CD14-positive monocyte (primary cell): Measurements from ENCODE around the gene SEMA3A. TPM values are rescaled to one million over a fixed set of nuclear protein-coding genes. Genes with fewer than 3 reads are reported as not detected.

Experiments
- DNase-seq, 3 donors: peaks; one replicate each; pipeline ENCODE4 v3.0.0-alpha.2; 2011 to 2022
- H2AFZ ChIP-seq: 2 replicates; pipeline ENCODE4 v1.6.0; 2012; ENCODE audit warnings: mild to moderate bottlenecking, low read depth, low read length, inconsistent platforms; ENCODE audit not compliant: insufficient read depth, poor library complexity, severe bottlenecking
- H3K27ac ChIP-seq, 2 donors: 1 replicate in 1 of 2; 2 replicates in 1 of 2; pipeline ENCODE4 v1.5.1; 2012 to 2013; ENCODE audit warnings: low read length in 2 of 2, control low read depth in 1 of 2, inconsistent platforms in 1 of 2, low read depth in 1 of 2, mild to moderate bottlenecking in 1 of 2
- H3K27me3 ChIP-seq, 2 donors: one replicate each; pipeline versions ENCODE4 v1.6.0 to v1.6.1; 2011 to 2013; ENCODE audit warnings: low read length in 2 of 2; ENCODE audit not compliant: control insufficient read depth in 2 of 2, insufficient read depth in 2 of 2
- H3K36me3 ChIP-seq, 2 donors: replicated peaks in 1 of 2; 1 replicate in 1 of 2; 2 replicates in 1 of 2; pipeline versions ENCODE4 v1.5.1 to v1.6.1; 2012 to 2013; ENCODE audit warnings: low read length in 2 of 2, control low read depth in 1 of 2, inconsistent platforms in 1 of 2, mild to moderate bottlenecking in 1 of 2; ENCODE audit not compliant: insufficient read depth in 2 of 2, control insufficient read depth in 1 of 2
- H3K4me1 ChIP-seq, 2 donors: 1 replicate in 1 of 2; 2 replicates in 1 of 2; pipeline versions ENCODE4 v1.5.1 to v1.6.1; 2012 to 2013; ENCODE audit warnings: low read length in 2 of 2, control low read depth in 1 of 2, inconsistent platforms in 1 of 2, mild to moderate bottlenecking in 1 of 2, moderate library complexity in 1 of 2; ENCODE audit not compliant: insufficient read depth in 2 of 2, control insufficient read depth in 1 of 2
- H3K4me2 ChIP-seq: replicated peaks from 2 replicates; pipeline ENCODE3; 2012; ENCODE audit warnings: low read length, moderate library complexity, mild to moderate bottlenecking; ENCODE audit not compliant: poor library complexity, severe bottlenecking; ENCODE audit errors: extremely low read depth
- H3K4me3 ChIP-seq, 3 experiments: fragments of 200-600 bp in 1 of 3; sonication (generic) in 1 of 3; replicated peaks in 1 of 3; 1 replicate in 2 of 3; 2 replicates in 1 of 3; pipeline ENCODE4 v1.5.1; 2011 to 2013; ENCODE audit warnings: low read length in 3 of 3, mild to moderate bottlenecking in 3 of 3, control low read depth in 2 of 3, low read depth in 2 of 3, inconsistent platforms in 1 of 3, moderate library complexity in 1 of 3
- H3K79me2 ChIP-seq: 2 replicates; pipeline ENCODE4 v1.6.0; 2012; ENCODE audit warnings: mild to moderate bottlenecking, control low read depth, inconsistent platforms, low read length, moderate library complexity; ENCODE audit not compliant: insufficient read depth
- H3K9ac ChIP-seq: 2 replicates; pipeline ENCODE4 v1.6.0; 2017; ENCODE audit warnings: low read length, mild to moderate bottlenecking; ENCODE audit not compliant: insufficient read depth, poor library complexity, severe bottlenecking
- H3K9me3 ChIP-seq, 2 donors: replicated peaks in 1 of 2; 1 replicate in 1 of 2; 2 replicates in 1 of 2; pipeline versions ENCODE4 v1.5.1 to v1.6.1; 2012 to 2013; ENCODE audit warnings: low read length in 2 of 2, control low read depth in 1 of 2; ENCODE audit not compliant: control insufficient read depth in 1 of 2, insufficient read depth in 1 of 2
- H4K20me1 ChIP-seq: 2 replicates; pipeline ENCODE4 v1.6.0; 2012; ENCODE audit warnings: mild to moderate bottlenecking, low read length, control low read depth, moderate library complexity; ENCODE audit not compliant: insufficient read depth
- H3K27ac Mint-ChIP-seq, 7 donors: one replicate each; pipeline ENCODE4 v1.8.0; 2020; ENCODE audit warnings: mild to moderate bottlenecking in 7 of 7, mixed read lengths in 7 of 7, moderate library complexity in 6 of 7, inconsistent platforms in 2 of 7
- H3K27me3 Mint-ChIP-seq, 3 donors: one replicate each; pipeline ENCODE4 v1.8.0; 2021 to 2022; ENCODE audit warnings: low read depth in 3 of 3, mild to moderate bottlenecking in 3 of 3, mixed read lengths in 3 of 3, moderate library complexity in 3 of 3, inconsistent platforms in 1 of 3
- H3K36me3 Mint-ChIP-seq, 2 donors: one replicate each; pipeline ENCODE4 v1.8.0; 2020; ENCODE audit warnings: mixed read lengths in 2 of 2, inconsistent platforms in 1 of 2, mild to moderate bottlenecking in 1 of 2
- H3K4me1 Mint-ChIP-seq: one replicate; pipeline ENCODE4 v1.8.0; 2020; ENCODE audit warnings: mild to moderate bottlenecking, mixed read lengths
- H3K4me3 Mint-ChIP-seq, 2 donors: one replicate each; pipeline ENCODE4 v1.8.0; 2020; ENCODE audit warnings: mild to moderate bottlenecking in 2 of 2, mixed read lengths in 2 of 2, moderate library complexity in 1 of 2
- H3K9me3 Mint-ChIP-seq, 7 donors: one replicate each; pipeline ENCODE4 v1.8.0; 2020 to 2022; ENCODE audit warnings: mixed read lengths in 7 of 7, mild to moderate bottlenecking in 6 of 7, moderate library complexity in 6 of 7, inconsistent platforms in 2 of 7
- CTCF ChIP-seq: fragments of 200-600 bp; IDR thresholded peaks from one replicate; pipeline ENCODE4 v1.8.0; 2022; ENCODE audit warnings: antibody characterized with exemption, mild to moderate bottlenecking
- WGBS: methylation state at CpG from one replicate; pipeline ENCODE4 v1.1.5; 2013; ENCODE audit warnings: missing lambda C conversion rate; ENCODE audit not compliant: insufficient coverage; 5-methylcytosine and 5-hydroxymethylcytosine counted together
- intact Hi-C, 2 donors: fragments of 100-400 bp; cut with micrococcal nuclease; formaldehyde crosslinking; loops; one replicate each; pipeline versions ENCODE4 v1.15.0 to v1.15.1; 2023
- polyA plus RNA-seq, 3 donors: library from polyadenylated mRNA; depleted of rRNA in 1 of 3; unstranded in 2 of 3; stranded (reverse) in 1 of 3; fragments of 300-500 nt in 2 of 3; fragments of >200 nt in 1 of 3; fragmentation: Illumina TruSeq in 2 of 3; gene quantifications; 1 replicate in 2 of 3; 2 replicates in 1 of 3; pipeline ENCODE4 v1.2.3, GENCODE V29; 2012 to 2021

SEMA3A gene
- polyA plus RNA-seq, 3 donors, result 0.03 TPM; not detected in 2

GRCh38 chr7:84182301-84182700 is 12.3 kb downstream of the SEMA3A start:
- H3K4me1 Mint-ChIP-seq, result no peaks in the 10 kb centered on the region
- no peak for TF ChIP-seq CTCF
- Histone ChIP-seq H3K79me2 (no peaks in the 10 kb centered on the region), H2AFZ (no peak overlapping the region), H3K27ac (no peak overlapping the region), H3K4me3 (no peak overlapping the region), H3K27me3 (no peaks in the 10 kb centered on the region), H3K9me3 (no peaks in the 10 kb centered on the region), H3K36me3 (no peaks in the 10 kb centered on the region), H3K4me1 (no peaks in the 10 kb centered on the region), H3K4me2 (no peak overlapping the region), H4K20me1 (no peaks in the 10 kb centered on the region), H3K9ac (no peak overlapping the region)
- H3K9me3 Mint-ChIP-seq, result peaks cover 0 to 3% (median 0%) of the 10 kb centered on the region in 7 donors
- no peak overlapping the region for H3K27ac Mint-ChIP-seq
- no peak overlapping the region for H3K4me3 Mint-ChIP-seq
- no CpG with 5 or more reads among the region's 1 CpG for WGBS
- DNase-seq, result no peak
- intact Hi-C loops, result no loop called here
- no peaks in the 10 kb centered on the region for H3K36me3 Mint-ChIP-seq
- H3K27me3 Mint-ChIP-seq, result no peaks in the 10 kb centered on the region

- Histone ChIP-seq H3K79me2 (no peaks in the 10 kb centered on the region), H3K9me3 (no peaks in the 10 kb centered on the region), H3K36me3 (no peaks in the 10 kb centered on the region), H3K4me1 (no peaks in the 10 kb centered on the region), H3K4me3 (no peak overlapping the region), H3K27me3 (no peaks in the 10 kb centered on the region), H2AFZ (no peak overlapping the region), H3K27ac (no peak overlapping the region), H3K4me2 (no peak overlapping the region), H3K9ac (no peak overlapping the region), H4K20me1 (no peaks in the 10 kb centered on the region)
- TF ChIP-seq CTCF, result no peak
- Mint-ChIP-seq H3K9me3 (peaks cover 0 to 3% (median 0%) of the 10 kb centered on the region in 7 donors), H3K27ac (no peak overlapping the region), H3K36me3 (no peaks in the 10 kb centered on the region), H3K4me3 (no peak overlapping the region), H3K4me1 (no peaks in the 10 kb centered on the region), H3K27me3 (no peaks in the 10 kb centered on the region)
- 100% methylated on average over 1 of the region's 2 CpGs for WGBS
- DNase-seq, result no peak
- intact Hi-C loops, result no loop called here
These were observed 13.0 kb downstream of the SEMA3A start for GRCh38 chr7:84181628-84182027.
